HG03575 (cell line): Measurements from ENCODE around the gene ADAMTS17.

ENCODE experiments used
- ATAC-seq: cut with Tn5 transposase; IDR thresholded peaks from one replicate; pipeline ENCODE4 v1.9.1; 2021; ENCODE audit not compliant: unreplicated experiment, insufficient number of reproducible peaks, low FRiP score; ENCODE audit errors: extremely low read depth

The ADAMTS17 gene

GRCh38 chr15:100034191-100034590, 307.6 kb downstream of the ADAMTS17 start:
- ATAC-seq, result no peak

- no peak for ATAC-seq
Measured at GRCh38 chr15:100033140-100033857, 308.5 kb downstream of the ADAMTS17 start.

GRCh38 chr15:100032358-100033085, 309.3 kb downstream of the ADAMTS17 start:
- no peak for ATAC-seq

GRCh38 chr15:100031665-100032357, 310.0 kb downstream of the ADAMTS17 start:
- ATAC-seq, result no peak

GRCh38 chr15:100030586-100031229, 311.1 kb downstream of the ADAMTS17 start:
- no peak for ATAC-seq

GRCh38 chr15:100029868-100030479, 311.8 kb downstream of the ADAMTS17 start:
- no peak for ATAC-seq

- no peak for ATAC-seq
Measured at GRCh38 chr15:100029045-100029444, 312.7 kb downstream of the ADAMTS17 start.

- ATAC-seq, result no peak
Measured at GRCh38 chr15:100026041-100026440, 315.7 kb downstream of the ADAMTS17 start.

- no peak for ATAC-seq
Measured at GRCh38 chr15:100022806-100023205, 319.0 kb downstream of the ADAMTS17 start.

- ATAC-seq, result no peak
Measured at GRCh38 chr15:100022391-100022790, 319.4 kb downstream of the ADAMTS17 start.

GRCh38 chr15:100021653-100022052, 320.1 kb downstream of the ADAMTS17 start:
- no peak for ATAC-seq

- no peak for ATAC-seq
Measured at GRCh38 chr15:100020614-100021013, 321.2 kb downstream of the ADAMTS17 start.

- ATAC-seq, result no peak
Measured at GRCh38 chr15:100020189-100020588, 321.6 kb downstream of the ADAMTS17 start.

GRCh38 chr15:100019601-100020000, 322.2 kb downstream of the ADAMTS17 start:
- ATAC-seq, result no peak

GRCh38 chr15:100018191-100018590, 323.6 kb downstream of the ADAMTS17 start:
- no peak for ATAC-seq

- no peak for ATAC-seq
Measured at GRCh38 chr15:100017140-100017539, 324.6 kb downstream of the ADAMTS17 start.

- no peak for ATAC-seq
Measured at GRCh38 chr15:100016632-100017031, 325.1 kb downstream of the ADAMTS17 start.

- no peak for ATAC-seq
Measured at GRCh38 chr15:100011235-100011634, 330.5 kb downstream of the ADAMTS17 start.

GRCh38 chr15:100009372-100009771, 332.4 kb downstream of the ADAMTS17 start:
- no peak for ATAC-seq
